Astrocyte (in vitro differentiated cells and primary cell): ENCODE results near the gene TMEM123.

ENCODE experiments used
- CTCF ChIP-seq: IDR thresholded peaks from 2 replicates; pipeline ENCODE4 v1.5.1; 2011; ENCODE audit warnings: low read depth, mild to moderate bottlenecking, inconsistent platforms, low read length, moderate library complexity; ENCODE audit not compliant: insufficient read depth
- EZH2 ChIP-seq: IDR thresholded peaks from 2 replicates; pipeline ENCODE4 v1.6.1; 2012; ENCODE audit warnings: mild to moderate bottlenecking, low read length, inconsistent platforms; ENCODE audit not compliant: insufficient read depth

- TF ChIP-seq CTCF (no peak), EZH2 (no peak)
Observed at GRCh38 chr11:102389253-102389652, 63.3 kb downstream of the TMEM123 start.
